ENCODE results near the gene GRAMD4. TPM values are rescaled to one million over a fixed set of nuclear protein-coding genes. Genes with fewer than 3 reads are reported as not detected.

Gene GRAMD4
- total RNA-seq, 1 experiment from 2014 or later = 38.2 TPM

GRCh38 chr22:46723882-46724281 is 103.7 kb downstream of the GRAMD4 start:
- no peaks in the 10 kb centered on the region for H3K4me1 ChIP-seq (replicated peaks; ENCODE audit: insufficient read depth)
- no peak overlapping the region for H2AFZ ChIP-seq
- no peaks in the 10 kb centered on the region for H3K9me2 ChIP-seq (ENCODE audit: insufficient read depth)
- H3K27ac ChIP-seq = no peak overlapping the region
- no peaks in the 10 kb centered on the region for H3K79me2 ChIP-seq (ENCODE audit: low read depth)
- TF ChIP-seq EZH2 (IDR thresholded peaks at IDR 0.05; ENCODE audit: low read depth) (no peak), CTCF (conservative IDR thresholded peaks at IDR 0.05) (no peak)
- CTCF ChIA-PET = no interaction called here
- H3K9me3 ChIP-seq (ENCODE audit: insufficient read depth, low read depth) = no peaks in the 10 kb centered on the region
- no peaks in the 10 kb centered on the region; the same call in 1 of the 2 replicates for H4K20me1 ChIP-seq (ENCODE audit: insufficient read depth)
- no peaks in the 10 kb centered on the region for H3K27me3 ChIP-seq (ENCODE audit: insufficient read depth, low read depth)
- intact Hi-C loops (cut with micrococcal nuclease; ENCODE audit: unreplicated experiment) = no loop called here
- POLR2A ChIA-PET (ENCODE audit: unreplicated experiment) = no interaction called here
- H3K4me2 ChIP-seq = no peak overlapping the region
- DNase-seq = no peak
- no TSS peak for BruUV-seq (replicated peaks)
- H3F3A ChIP-seq (ENCODE audit: insufficient read depth, low read depth) = no peaks in the 10 kb centered on the region
- no peaks in the 10 kb centered on the region for H3K36me3 ChIP-seq (ENCODE audit: low read depth)
- no peak overlapping the region for H3K4me3 ChIP-seq

GRCh38 chr22:46725096-46725495 is 104.9 kb downstream of the GRAMD4 start:
- H3K9me3 ChIP-seq (ENCODE audit: insufficient read depth, low read depth) = no peaks in the 10 kb centered on the region
- no peaks in the 10 kb centered on the region for H3K9me2 ChIP-seq (ENCODE audit: insufficient read depth)
- peaks cover 6% of the 10 kb centered on the region for H3F3A ChIP-seq (ENCODE audit: insufficient read depth, low read depth)
- H3K36me3 ChIP-seq (ENCODE audit: low read depth) = no peaks in the 10 kb centered on the region
- no peak for TF ChIP-seq EZH2 (IDR thresholded peaks at IDR 0.05; ENCODE audit: low read depth)
- no peak overlapping the region for H3K4me2 ChIP-seq
- H3K4me3 ChIP-seq = no peak overlapping the region
- no peak overlapping the region for H3K27ac ChIP-seq
- ChIA-PET CTCF (no interaction called here), POLR2A (ENCODE audit: unreplicated experiment) (no interaction called here)
- no peaks in the 10 kb centered on the region for H3K4me1 ChIP-seq (replicated peaks; ENCODE audit: insufficient read depth)
- no peak overlapping the region for H2AFZ ChIP-seq
- no TSS peak for BruUV-seq (replicated peaks)
- no peaks in the 10 kb centered on the region for H3K27me3 ChIP-seq (ENCODE audit: insufficient read depth, low read depth)
- H3K79me2 ChIP-seq (ENCODE audit: low read depth) = no peaks in the 10 kb centered on the region
- DNase-seq = no peak
- H4K20me1 ChIP-seq (ENCODE audit: insufficient read depth) = no peaks in the 10 kb centered on the region; the same call in 1 of the 2 replicates
- intact Hi-C loops (cut with micrococcal nuclease; ENCODE audit: unreplicated experiment) = no loop called here

GRCh38 chr22:46726066-46726985 is 106.1 kb downstream of the GRAMD4 start:
- CTCF ChIA-PET = no interaction called here
- Histone ChIP-seq H3K9me2 (ENCODE audit: insufficient read depth) (no peaks in the 10 kb centered on the region), H3K27me3 (ENCODE audit: insufficient read depth, low read depth) (no peaks in the 10 kb centered on the region), H3K36me3 (ENCODE audit: low read depth) (no peaks in the 10 kb centered on the region), H3K4me2 (no peak overlapping the region), H3K9me3 (ENCODE audit: insufficient read depth, low read depth) (no peaks in the 10 kb centered on the region), H3K4me3 (no peak overlapping the region), H3F3A (ENCODE audit: insufficient read depth, low read depth) (peaks cover 6% of the 10 kb centered on the region), H3K4me1 (replicated peaks; ENCODE audit: insufficient read depth) (no peaks in the 10 kb centered on the region), H2AFZ (no peak overlapping the region), H4K20me1 (ENCODE audit: insufficient read depth) (no peaks in the 10 kb centered on the region; the same call in 1 of the 2 replicates), H3K27ac (no peak overlapping the region), H3K79me2 (ENCODE audit: low read depth) (no peaks in the 10 kb centered on the region)
- BruUV-seq (replicated peaks) = no TSS peak
- POLR2A ChIA-PET (ENCODE audit: unreplicated experiment) = no interaction called here
- intact Hi-C loops (cut with micrococcal nuclease; ENCODE audit: unreplicated experiment) = no loop called here
- no peak for TF ChIP-seq EZH2 (IDR thresholded peaks at IDR 0.05; ENCODE audit: low read depth)
- no peak for DNase-seq

DNA sequence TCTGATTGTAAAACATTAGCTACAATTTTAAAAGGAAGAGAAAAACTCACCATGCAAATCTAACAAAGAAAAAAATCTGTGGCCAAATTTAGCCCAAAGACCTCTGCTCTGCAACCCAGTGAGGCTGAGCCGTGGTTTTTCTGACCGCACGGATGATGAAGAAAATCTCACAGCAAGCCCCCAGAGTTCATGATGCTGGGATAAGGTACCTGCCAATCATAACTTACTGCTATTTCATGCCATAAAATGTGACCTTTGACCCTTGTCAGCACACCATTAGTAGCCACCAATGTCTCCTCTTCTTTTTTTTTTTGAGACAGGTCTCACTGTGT is 106.8 kb downstream of the GRAMD4 start:
- H3K9me2 ChIP-seq (ENCODE audit: insufficient read depth) = no peaks in the 10 kb centered on the region
- no peak overlapping the region for H3K27ac ChIP-seq
- no peak for DNase-seq
- H3K27me3 ChIP-seq (ENCODE audit: insufficient read depth, low read depth) = no peaks in the 10 kb centered on the region
- no peaks in the 10 kb centered on the region for H3K9me3 ChIP-seq (ENCODE audit: insufficient read depth, low read depth)
- no peaks in the 10 kb centered on the region; the same call in 1 of the 2 replicates for H4K20me1 ChIP-seq (ENCODE audit: insufficient read depth)
- no peaks in the 10 kb centered on the region for H3K4me1 ChIP-seq (replicated peaks; ENCODE audit: insufficient read depth)
- H3K36me3 ChIP-seq (ENCODE audit: low read depth) = no peaks in the 10 kb centered on the region
- no TSS peak for BruUV-seq (replicated peaks)
- H2AFZ ChIP-seq = no peak overlapping the region
- intact Hi-C loops (cut with micrococcal nuclease; ENCODE audit: unreplicated experiment) = no loop called here
- H3F3A ChIP-seq (ENCODE audit: insufficient read depth, low read depth) = peaks cover 6% of the 10 kb centered on the region
- H3K4me2 ChIP-seq = no peak overlapping the region
- no peak overlapping the region for H3K4me3 ChIP-seq
- ChIA-PET CTCF (no interaction called here), POLR2A (ENCODE audit: unreplicated experiment) (no interaction called here)
- no peaks in the 10 kb centered on the region for H3K79me2 ChIP-seq (ENCODE audit: low read depth)
- TF ChIP-seq EZH2 (IDR thresholded peaks at IDR 0.05; ENCODE audit: low read depth) (no peak), CTCF (conservative IDR thresholded peaks at IDR 0.05) (no peak)
